Stimulated activated CD8-positive, alpha-beta memory T cell treated with anti-CD3 and anti-CD28 coated beads, Interleukin-15, amount 100 ng/mL, for 4 hours (primary cell): ENCODE results near the gene CCDC57.
"Not testable (repeated sequence)": the region's sequence is repeated elsewhere in the genome, so short reads cannot be mapped to it uniquely, and the experiment has no call there.

Source experiments
- DNase-seq, 2 donors: peaks; one replicate each; pipeline ENCODE4 v3.0.0-alpha.2; 2020; ENCODE audit warnings: low read depth in 2 of 2

Gene CCDC57

DNA sequence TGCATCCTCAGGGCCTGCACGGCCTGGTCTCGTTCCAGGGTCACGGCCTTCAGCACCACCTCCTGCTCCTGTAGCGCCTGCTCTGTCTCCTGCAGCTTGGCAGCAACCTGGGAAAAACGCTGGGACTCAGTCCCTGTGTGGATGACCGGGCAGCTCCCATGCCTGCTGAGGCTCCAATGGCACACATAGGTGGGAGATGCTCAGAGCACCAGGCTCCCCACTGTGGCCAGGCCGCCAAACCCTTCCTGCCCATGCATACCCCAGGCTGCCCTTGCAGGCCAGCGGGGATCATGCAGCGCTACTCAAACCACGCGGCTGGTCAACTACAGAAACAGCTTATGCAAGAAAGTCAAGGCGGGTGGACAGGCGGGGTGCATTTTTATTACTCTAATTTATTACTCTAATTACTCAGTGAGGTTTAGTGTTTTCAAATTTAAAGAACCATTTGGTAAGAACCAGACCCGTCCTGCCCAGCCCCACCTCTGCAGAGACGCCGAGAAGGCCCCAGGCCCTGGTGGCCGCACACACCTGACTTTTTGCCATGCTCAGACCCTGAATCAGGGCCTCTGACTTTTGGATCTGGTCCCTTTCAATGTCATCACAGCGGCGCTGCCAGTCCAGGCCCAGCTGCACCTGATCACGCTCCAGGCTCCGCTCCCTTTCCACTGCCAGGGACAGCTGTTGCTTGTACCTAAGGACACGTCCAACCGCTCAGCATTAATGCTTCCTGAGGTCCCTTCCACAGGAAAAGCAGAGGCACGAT lies 34.0 kb downstream of the CCDC57 start:
- no peak for DNase-seq

DNA sequence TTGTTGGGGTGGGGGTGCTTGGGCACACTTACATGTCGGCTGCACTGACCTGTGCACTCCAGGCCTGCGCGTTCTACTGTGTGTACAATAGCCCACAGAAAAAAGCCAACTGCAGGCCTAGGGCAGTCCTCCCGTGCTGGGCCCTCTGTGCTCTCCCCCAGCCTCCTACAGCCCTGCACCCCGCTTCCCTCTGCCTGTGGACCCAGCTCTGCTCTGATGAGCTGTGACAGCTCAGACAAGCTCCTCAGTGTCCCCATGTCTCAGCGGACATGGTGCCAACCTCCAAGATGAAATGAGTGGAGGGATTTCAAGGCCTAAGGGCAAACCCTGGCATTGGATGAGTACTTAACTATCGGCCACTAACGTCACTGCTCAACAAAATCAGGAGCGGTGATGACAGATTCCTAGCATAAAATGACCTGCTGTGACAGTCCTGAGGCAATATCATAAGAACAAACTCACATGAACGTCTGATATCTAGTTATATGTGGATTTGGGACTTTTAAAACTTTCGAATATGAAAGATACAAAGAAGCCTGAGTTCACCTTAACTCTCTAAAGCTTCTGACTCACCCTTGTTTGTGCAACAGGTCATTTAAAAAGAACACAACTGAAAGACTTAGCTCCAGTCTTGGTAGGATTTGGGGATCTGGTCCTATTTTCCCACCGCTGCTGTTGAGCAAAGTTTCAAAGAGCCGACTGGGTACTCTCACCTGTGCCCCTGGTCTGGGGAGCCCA lies 34.7 kb downstream of the CCDC57 start:
- no peak for DNase-seq

DNA sequence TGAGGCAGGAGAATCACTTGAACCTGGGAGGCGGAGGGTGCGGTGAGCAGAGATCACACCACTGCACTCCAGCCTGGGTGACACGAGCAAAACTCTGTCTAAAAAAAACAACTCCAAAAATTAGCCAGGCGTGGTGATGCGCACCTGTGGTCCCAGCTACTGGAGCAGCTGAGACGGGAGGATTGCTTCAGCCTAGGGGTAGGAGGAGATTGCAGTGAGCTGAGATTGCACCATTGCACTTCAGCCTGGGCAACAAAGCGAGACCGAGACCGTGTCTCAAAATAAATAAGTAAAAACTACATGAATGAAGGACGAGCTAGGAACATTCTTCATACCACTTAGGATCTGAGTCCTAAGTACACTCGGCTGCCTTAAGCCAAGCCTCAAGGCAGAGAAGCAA lies 35.4 kb downstream of the CCDC57 start:
- DNase-seq, result no peak

DNA sequence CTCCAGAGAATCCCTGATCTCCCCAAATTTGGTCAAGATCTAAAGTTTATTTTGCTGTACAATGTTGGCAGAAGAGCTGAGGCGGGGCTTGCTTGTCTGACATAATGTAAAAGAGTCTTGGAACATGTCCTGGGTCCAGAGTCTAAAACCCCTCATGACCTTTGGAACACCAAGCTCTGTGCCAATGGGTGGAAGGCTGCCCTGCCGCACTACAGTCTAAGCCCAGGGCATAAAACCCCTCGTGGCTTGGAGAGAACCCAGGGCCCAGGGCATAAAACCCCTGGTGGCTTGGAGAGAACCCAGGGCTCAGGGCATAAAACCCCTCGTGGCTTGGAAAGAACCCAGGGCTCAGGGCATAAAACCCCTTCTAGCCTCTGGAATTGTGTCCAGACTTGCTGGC lies 36.7 kb downstream of the CCDC57 start:
- DNase-seq, result no peak

DNA sequence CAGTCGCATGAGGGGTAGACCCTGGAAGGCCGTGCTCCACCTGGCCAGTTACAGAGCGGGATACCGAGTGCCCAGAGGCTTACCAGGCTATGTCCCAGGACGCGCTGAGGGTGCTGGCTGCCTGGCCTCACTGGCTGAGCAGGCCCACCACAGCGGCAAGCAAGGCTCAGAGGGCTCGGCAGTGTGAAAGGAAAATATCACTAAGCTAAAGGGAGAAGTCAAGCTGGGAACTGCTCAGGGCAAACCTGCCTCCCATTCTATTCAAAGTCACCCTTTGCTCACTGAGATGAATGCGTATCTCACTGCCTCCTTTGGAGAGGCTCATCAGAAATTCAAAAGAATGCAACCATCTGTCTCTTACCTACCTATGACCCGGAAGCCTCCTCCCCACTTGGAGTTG lies 37.4 kb downstream of the CCDC57 start:
- DNase-seq, result no peak

DNA sequence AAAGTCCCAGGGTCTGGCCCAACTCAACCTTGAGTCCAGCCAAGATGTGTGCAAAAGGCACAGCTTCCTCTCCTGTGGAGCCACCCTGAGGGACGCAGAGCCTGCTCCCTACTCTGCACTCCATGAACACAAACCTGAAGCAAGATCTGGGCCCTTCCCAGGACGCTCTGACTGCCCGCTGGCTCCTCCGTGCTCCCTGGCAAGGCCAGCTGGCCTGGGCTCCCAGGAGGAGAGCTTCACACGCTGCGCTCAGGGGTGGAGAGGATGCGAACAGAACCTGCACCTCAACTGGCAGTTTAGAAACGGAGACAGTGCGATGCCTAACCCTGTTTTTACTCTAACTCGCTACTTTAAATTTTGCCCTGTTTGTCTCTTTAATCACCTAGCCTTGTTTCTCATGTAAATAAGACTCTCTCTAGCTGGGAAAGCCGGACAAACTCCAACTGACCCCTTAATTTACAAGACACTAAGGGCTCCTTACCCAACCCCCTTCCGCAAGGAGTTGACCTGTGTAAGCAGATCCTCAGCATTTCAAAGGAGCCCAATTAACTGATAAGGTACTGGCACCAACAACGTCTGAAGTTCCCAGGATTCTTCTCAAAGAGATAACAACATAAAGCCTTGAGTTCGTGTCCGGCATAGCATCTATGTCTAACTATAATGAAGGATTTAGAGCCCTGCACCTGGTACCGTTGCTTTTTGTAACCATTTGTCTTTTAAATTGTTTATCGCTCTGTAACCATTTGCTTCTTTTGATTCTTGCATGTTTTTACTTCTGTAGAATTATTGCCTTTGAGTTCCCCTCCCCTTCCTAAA lies 38.4 kb downstream of the CCDC57 start:
- DNase-seq, result not testable (repeated sequence)

DNA sequence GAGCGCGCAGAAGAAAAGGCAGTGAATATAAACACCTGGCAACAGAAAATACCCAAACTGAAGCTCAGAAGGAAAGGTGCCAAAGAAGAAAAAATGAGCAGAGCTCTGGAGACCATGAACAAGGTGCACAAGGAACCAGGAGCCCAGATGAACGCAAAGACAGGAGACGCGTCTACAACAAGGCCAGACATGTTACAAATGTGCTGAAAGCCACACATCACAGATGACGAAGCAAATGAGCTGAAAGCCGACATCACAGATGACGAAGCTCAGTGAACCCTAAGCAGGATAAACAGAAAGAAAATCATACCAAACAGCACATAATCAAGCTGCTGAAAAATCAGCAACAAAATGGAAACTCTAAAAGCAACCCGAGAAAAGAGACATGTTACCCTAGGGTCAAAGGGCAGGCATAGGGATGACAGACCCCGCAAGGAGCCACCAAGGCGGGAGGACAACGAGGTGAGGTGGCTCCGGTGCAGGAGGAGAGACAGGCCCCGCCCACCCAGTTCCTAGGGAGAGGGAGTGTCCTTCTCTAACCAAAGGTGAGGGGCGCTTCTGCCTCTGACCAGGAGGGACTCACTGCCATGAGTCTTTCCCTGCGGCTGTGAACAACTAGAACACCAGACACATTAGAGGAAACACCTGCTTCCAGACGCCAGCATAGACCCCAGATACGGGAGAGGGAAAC lies 39.1 kb downstream of the CCDC57 start:
- no peak for DNase-seq

DNA sequence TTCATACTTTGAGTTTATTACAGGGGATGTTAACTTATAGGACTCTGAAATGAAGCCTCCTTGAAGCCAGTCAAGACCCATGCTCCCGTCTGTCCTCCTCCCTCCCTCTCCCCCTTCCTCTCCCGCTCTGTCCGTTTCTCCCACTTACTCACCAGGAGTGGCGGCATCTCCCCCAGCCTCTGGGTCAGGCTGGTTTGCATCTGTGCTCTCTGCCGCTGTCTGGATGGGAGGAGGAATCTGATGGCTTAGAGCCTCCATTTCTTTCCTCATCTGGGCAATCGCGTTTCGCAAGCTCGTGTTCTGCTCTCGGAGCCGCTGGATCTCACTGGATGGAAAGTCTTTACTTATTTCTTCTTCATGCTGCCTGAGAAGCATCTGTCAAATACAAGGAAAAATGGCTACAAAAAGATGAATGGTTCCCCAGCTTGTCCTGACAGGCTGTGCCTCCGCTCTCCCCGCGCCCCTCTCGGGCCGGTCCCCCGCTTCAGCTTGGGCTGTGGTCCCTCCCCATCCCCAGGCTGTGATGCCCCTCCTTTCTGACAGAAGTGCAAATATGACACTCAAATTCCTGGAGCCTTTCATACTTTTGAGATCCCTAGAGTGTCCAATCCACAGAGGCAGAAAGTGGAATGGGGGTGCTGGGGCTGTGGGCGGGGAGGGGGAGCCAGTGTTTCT lies 40.0 kb downstream of the CCDC57 start:
- DNase-seq, result no peak

DNA sequence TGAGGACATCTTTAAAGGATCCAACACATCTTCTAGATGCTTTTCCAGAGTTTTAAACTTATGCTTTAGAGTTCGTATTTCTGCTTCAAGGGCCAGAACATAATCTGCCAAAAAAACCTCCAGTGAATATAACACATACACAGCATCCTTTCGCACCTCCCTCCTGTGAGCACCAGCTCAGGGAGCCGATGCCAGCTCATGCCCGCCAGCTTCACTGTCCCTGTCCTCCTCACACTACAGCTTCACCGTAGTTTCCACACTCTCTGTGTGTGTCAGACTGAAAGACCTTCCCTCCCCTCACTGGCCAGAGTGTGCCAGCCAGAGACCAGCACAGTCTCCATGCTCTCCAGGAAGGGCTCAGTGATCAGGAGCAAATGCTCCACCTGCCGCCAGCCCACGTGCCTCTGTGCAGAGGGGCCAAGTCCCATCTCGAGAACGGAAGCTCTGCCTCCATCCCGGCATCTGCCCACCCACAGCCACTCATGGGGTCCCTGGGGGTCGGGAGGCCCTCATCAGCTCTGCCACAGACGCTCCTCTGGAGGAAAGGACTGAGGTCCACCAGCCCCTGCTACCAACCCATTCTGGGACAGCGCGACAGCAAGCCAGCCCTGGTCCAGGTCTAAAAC lies 40.8 kb downstream of the CCDC57 start:
- DNase-seq, result no peak

DNA sequence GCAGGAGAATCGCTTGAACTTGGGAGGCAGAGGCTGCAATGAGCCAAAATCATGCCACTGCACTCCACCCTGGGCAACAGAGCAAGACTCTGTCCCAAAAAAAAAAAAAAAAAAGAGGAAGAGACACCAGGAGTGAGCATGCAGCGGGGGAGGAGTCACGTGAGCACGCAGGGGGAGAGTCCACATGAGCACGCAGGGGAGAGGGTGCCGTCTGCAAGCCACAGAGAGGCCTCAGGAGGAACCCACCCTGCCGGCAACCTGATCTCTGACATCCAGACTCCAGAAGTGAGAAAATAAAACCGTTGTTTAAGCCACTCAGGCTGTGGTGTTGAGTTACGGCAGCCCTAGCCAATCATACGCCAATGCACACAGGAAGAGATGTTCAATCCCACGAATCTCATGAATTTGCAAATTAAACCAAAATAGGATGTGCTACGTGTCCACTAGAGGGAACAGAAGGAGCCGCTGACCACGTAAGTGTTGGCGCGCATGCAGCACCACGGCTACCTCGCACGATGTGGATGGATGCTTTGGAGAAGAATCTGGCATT lies 42.2 kb downstream of the CCDC57 start:
- no peak for DNase-seq

DNA sequence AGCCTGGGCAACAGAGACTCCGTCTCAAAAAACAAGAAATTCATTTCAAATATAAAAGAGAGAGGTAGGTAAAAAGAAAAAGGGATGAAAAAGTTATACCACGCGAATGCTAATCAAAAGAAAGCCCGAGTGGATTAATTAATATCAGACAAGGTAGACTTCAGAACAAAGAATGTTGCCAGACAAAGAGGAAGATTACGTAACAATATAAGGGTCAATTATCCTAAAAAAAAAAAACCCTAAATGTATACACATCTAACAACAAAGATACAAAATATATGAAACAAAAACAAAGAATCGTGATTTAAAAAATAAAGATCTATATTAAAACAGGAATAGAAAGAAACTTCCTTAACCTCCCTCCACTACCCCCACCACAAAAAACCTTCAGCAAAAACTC lies 44.1 kb downstream of the CCDC57 start:
- DNase-seq, result no peak

DNA sequence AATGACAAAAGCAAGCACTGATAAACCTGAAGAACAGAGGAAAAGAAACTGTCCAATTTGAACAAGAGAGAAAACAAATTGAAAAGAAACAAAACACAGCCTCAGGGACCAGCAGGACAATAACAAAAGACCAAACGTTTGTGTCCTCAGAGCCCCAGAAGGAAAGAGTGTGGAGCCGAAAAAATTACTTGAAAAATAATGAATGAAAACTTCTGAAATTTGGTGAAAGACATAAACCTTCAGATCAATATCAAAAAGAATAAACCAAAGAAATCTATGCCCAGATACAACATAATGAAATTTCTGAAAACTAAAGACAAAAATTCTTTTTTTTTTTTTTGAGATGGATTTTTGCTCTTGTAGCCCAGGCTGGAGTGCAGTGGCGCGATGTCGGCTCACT lies 45.6 kb downstream of the CCDC57 start:
- DNase-seq, result no peak

DNA sequence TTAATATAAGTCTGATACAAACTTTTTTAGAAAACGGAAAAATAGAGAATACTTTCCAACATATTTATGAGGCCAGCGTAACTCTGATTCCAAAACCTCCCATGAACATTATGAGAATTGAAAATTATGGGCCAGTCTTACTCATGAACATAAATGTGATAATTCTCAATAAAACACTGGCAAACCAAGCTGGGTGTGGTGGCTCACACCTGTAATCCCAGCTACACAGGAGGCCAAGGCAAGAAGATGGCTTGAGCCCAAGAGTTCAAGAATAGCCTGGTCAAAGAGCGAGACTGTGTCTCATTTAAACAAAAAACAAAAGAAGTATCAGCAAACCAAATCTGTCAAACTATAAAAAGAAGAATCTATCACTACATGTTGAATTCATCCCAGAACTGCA lies 47.8 kb downstream of the CCDC57 start:
- DNase-seq, result no peak

DNA sequence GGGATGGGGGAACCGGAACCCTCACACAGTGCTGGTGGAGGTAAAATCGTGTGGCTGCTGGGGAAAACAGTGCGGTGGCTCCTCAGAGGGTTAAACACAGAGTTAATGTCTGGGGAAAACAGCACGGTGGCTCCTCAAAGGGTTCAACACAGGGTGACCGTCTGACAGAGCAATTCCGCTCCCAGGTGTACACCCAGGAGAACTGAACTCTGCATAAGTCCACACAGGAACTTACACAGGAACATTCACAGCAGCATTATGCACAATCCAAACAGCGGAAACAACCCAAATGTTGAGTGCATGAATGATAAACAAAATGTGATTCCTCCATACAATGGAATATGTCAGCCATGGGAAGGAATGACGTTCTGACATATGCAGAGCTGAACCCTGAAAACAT lies 51.4 kb downstream of the CCDC57 start:
- DNase-seq, result no peak

DNA sequence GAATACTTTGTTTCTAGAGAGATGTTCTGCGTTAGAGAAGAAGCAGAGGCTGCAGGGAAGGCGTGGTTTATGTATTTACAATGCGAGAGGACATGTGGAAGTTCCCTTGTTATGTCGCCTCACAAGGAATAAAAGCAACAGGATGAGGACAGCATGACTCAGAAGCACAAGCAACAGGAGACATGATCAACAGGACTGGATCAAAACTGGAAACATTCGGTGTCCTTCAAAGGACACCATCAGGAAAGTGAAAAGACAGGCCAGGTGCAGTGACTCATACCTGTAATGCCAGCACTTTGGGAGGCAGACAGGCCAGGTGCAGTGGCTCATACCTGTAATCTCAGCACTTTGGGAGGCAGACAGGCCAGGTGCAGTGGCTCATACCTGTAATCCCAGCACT lies 52.6 kb downstream of the CCDC57 start:
- no peak for DNase-seq

DNA sequence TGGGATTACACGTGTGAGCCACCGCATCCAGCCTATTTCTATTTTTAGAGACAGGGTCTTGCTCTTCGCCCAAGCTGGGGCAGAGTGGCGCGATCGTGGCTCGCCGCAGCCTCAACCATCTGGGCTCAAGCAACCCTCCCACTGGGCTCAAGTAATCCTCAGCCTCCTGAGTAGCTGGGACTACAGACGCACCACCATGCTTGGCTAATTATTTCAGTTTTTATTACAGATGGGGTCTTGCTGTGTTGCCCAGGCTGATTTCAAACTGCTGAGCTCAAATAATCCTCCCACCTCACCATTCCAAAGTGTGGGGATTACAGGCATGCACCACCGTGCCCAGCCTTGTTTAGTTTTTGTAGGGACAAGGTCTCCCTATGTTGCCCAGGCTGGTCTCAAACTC lies 53.8 kb downstream of the CCDC57 start:
- no peak for DNase-seq

DNA sequence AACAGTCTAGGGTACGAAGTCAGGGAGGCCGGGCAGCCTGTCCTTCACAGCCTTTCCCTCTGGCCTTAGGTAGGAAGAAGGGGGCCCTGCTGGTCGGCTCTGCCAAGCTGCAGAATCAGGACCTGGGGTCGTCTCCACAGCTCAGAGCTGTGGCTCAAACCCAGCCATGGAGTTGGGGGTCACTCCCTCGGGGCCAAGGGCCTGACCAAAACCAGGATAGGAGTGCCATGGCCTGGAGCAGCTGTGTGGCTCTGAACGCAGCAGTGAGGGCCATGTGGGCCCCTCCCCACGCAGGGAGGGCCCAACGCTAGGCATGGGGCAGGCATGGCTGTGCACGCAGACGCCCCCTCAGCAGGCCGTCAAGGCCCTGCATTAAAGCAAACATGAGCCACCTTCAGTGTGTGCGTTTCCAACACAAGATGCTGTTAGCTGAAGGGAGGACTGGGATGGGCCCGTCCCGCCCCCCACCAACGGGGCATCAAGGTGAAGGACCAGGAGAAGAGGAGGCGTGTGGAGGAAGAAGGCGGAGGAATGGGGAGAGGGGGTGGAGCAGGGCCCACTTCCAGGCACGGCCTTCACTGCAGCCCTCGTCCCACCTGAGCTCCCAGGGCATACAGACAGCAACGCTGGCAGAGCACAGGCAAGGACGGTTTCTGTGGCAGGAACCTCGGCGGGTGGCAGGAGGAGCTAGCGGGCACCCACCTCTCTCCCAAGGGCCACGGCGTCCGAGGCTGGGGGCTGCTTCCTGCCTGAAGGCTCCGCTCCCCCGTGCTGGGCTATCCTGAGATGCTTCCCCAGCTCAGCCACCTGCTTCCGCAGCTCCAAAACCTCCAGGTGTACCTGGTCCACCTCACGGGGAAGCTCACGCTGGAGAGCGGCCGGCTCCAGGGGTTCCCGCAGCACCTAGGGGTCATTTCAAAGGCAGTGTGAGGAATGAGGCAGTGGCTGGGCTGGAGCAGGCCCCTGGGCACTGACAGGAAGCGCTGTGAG lies 55.3 kb downstream of the CCDC57 start:
- no peak for DNase-seq

DNA sequence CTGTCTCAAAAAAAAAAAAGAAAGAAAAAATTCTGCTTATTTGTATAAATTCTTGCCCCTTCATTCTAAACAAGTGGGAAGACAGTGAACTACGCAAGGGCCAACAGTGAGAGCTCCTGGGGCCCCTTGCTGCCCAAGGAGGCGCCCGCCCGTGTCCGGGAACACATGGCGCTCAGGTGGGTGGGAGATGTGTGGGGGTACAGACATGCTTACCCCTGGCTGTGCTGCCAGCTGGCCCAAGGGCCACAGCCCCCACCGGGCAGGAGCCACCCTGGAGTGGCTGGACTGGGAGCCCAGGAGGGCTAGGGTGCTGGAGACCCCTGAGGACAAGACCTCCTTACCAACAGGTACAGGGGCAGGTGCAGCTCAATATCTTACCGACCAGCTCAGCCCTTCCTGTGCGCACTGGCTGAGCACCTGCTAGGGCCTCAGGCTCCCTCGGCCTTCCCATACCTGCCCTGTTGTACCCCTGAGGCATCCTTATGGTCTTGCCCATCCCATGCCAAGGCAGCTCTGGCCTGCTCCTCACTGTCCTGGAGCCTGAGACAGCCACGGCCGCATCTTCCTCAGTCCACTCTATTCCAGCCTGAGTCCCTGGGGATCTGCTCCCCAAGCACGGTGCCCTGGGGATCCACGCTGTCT lies 56.2 kb downstream of the CCDC57 start:
- DNase-seq, result no peak

DNA sequence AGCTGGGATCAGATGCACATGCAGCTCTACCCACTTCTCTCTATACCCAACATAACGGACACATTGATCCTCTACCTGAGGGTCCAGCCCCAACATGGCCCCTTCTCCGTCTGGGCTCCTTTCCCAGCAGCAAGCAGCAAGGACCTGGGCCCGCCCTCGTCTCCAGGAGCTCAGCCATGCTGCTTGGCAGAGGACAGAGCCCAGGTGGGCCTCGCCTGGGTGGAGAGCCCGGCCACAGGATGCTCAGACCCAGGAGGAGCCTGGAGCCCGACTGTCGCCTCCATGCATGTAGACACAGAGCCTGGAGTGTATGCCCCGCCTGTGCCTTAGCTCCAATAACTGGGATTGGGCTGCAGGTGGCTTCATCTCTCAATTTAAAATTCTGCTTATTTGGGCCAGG lies 57.0 kb downstream of the CCDC57 start:
- DNase-seq, result no peak
